HG02852 (cell line): ENCODE data around the gene PRND.
"Not testable (repeated sequence)": the region's sequence is repeated elsewhere in the genome, so short reads cannot be mapped to it uniquely, and the experiment has no call there.

Source experiments
- ATAC-seq: cut with Tn5 transposase; IDR thresholded peaks from one replicate; pipeline ENCODE4 v1.9.1; 2021; ENCODE audit warnings: mild to moderate bottlenecking, moderate library complexity; ENCODE audit not compliant: unreplicated experiment

The PRND gene, protein sequence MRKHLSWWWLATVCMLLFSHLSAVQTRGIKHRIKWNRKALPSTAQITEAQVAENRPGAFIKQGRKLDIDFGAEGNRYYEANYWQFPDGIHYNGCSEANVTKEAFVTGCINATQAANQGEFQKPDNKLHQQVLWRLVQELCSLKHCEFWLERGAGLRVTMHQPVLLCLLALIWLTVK

DNA sequence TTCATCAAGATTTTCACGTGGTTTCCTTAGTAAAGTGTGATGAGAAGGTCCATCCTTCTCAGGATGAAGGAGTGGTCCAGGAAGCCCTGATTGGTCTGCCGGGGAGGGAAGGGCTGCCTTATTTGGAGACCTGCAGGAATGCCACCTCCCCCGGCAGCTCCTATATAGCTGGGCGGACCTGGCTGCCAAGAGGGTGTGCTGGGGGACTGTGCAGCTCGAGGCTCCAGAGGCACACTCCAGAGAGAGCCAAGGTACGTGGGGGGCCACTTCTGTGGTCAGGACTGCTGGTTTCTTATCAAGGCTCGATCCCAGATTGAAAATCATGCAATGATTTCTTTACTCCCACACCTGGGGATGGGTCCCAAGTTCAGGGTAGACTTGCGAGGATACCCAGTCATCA, at the start of gene PRND:
TSS of gene PRND (plus strand) at position 191 of the 400 bp plus-strand sequence. CDS start 2,643 bp downstream, outside the sequence.
- ATAC-seq = no peak

DNA sequence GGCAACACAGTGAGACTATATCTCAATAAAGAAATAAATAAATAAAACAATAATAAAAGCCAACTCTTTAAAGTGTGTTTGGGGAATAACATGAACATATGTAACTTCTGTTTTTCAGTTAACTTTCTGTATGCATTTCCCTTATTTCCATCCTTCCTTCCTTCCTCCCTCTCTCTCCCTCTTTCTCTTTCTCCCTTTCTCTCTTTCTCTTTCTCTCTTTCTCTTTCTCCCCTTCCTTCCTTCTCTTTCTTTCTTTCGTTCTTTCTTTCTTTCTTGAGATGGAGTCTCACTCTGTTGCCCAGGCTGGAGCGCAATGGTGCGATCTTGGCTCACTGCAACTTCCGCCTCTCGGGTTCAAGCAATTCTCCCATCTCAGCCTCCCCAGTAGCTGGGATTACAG, 48.8 kb upstream of the PRND start:
- no peak for ATAC-seq

DNA sequence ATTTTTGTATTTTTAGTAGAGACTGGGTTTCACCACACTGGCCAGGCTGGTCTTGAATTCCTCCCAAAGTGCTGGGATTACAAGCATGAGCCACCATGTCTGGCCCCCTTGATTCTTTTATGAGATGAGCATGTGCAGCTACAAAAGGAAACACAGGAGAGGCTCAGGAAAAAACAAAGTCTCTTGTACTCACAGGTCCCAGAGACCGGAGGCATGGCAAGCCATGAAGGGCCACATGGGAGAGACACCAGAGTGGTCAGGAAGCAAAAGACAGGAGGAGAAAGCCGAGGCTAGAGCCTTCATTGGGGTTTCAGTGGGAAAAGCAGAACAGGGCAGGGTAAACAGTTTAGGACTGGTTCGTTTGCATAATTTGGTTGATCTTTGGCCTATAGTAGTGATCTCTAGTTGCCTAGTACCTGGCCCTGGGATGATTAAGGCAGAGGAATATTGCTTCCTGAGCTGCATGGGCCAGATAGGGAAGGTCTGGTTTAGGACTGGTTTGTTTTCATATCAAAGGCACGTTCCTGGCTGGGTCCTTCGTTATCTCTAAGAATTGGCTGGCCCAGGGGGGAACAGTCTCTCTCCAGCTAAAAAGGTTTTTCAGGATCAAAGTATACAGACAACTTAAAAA, 48.2 kb upstream of the PRND start:
- ATAC-seq = no peak

DNA sequence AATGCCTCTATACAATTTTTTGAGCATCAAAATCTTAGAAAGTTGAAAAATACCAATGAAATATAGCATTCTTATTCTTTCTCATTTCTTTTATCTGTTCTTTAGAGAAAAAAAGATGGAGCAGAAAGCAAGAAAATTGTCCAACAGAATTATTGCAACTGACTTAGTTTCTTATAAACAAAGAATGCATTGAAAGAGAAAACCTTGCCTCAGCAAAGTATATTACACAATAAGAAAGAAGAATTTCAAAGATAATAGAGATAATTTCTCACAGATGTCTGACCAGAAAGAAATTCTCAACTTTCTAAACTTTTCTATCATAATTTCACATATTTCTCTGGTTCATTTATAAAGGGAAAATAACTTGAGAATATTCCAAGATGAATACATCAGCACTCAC, 47.0 kb upstream of the PRND start:
- ATAC-seq = no peak

DNA sequence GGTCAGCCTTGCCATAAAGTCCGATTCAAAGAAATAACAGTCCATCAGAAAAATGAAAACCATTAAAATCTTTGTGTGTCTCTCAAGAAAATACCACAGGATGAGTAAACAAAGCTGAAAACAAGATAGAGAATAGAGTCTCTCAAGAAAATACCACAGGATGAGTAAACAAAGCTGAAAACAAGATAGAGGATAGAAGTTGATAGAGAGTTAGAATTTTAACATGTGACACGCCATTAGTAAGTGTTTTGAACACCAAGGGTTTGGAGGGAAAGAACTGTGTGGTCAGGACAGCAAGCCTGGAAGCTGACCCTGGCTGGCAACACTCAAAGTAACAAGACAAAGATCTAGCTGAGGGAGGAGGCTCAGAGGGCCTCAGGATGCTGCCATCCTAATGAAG, 43.9 kb upstream of the PRND start:
- no peak for ATAC-seq

DNA sequence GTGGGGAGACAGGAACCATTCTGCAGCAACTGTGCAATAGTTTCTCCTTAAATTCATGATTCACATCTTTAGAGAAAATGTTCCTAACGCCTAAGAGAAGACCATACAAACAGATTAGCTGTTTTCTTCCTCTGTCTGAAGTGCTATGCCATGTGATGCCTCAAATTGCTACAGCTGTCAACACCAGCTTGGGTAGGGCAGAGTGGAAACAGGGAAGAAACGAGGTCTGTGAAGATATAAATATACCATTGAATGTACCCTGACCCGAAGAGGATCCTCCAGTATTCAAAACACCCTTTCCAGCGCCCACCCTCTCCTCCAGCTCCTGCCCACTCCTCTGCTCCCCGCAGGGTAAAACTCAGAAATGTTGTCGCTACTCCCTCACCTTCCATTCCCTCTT, 40.3 kb upstream of the PRND start:
- no peak for ATAC-seq

DNA sequence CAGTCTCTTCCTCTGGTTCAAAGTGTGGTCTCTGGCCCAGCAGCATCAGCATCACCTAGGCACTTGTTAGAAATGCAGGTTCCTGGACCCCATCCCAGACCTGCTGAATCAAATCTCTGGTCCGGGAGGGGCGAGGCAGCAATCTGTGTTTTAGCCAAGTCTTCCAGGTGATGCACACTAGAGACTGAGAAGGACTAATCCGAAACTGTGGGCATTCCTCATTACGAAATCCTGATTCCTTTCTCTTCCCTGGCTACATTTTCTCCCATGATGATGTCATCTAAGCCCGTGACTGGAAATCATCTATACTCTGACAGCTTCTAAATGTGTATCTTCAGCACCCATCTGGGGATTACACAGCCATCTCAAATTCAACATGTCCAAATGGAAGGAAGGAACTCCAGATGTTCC, 39.7 kb upstream of the PRND start:
- no peak for ATAC-seq

DNA sequence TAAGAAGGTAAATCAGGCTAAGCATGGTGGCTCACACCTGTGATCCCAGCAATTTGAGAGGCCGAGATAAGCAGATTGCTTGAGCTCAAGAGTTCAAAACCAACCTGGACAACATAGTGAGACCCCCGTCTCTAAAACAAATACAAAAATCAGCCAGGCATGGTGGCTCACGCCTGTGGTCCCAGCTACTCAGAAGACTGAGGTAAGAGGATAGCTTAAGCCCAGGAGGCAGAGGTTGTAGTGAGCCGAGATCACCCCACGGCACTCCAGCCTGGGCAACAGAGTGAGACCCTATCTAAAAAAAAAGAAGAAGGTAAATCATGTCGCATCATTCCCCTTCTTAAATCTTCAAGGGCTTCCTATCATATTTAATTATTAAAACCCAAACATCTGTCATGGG, 39.0 kb upstream of the PRND start:
- ATAC-seq = no peak

DNA sequence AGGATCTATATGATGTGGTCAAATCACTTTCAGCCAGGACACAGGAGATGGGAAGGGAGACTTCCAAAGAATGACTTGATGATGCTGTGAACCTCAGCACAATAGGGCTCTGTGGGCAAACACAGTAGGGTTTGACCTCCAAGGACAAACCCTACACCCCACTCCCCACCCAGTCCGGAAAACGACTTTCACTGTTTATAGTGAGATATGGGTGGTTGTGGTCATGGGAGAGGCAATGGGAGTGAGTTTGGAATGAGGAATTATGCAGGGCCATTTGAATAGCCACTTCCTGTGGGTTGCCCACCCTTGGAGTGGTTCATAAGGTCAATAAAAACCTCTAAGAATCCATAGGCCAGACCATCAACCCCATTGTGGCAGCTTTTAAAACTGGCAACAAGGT, 38.4 kb upstream of the PRND start:
- ATAC-seq = no peak

DNA sequence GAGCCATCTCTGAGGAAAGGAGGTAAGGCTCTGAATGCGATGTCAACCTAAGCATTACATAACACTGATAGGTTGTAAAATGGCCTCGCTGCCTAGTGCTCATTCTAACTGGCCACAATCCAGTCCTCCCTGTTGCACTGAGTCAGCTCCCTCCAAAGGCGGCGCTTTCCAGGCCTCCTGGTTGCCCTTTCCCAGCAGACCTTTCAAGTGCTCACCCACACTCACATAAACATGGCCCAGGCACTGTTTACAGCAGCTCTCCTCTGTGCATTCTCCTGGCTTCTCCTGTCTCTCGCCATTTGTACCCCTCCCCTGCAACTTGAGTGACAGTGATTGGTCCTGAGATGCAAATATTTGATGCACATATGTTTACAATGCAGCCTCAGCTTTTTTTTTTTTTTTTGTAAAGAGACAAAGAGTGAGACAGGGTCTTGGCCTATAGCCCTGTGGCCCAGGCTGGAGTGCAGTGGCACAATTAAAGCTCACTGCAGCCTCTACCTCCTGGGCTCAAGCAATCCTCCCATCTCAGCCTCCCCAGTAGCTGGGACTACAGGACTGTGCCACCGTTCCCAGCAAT, 36.8 kb upstream of the PRND start:
- ATAC-seq = no peak

DNA sequence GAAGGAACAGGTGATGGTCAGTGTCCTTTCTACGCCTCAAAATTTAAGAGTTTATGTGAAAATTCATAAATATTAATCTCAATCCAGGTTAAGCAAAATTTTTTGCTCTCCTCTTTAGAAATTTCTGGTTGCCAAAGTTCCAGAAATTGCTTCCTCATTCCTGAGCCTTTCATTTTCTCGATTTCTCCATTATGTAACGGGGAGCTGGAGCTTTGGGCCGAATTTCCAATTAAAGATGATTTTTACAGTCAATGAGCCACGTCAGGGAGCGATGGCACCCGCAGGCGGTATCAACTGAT, 35.8 kb upstream of the PRND start:
- no peak for ATAC-seq

DNA sequence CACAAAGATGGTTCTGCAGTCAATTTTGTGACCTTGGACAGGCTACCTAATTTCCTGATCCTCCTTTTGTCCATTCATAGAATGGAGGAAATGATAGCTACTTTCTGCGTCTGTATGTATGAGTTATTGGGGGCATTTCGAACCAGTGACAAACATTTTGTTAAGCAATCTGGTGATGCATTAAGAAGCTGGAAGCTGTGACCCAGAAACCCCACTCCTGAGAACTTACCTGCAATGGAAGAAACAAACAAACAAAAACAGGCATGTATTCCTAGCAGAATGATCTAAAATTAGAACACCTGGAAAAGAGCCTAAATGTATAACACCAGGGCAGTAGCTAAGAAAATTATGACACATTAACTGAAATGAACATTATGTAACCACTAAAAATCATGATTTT, 33.4 kb upstream of the PRND start:
- no peak for ATAC-seq

DNA sequence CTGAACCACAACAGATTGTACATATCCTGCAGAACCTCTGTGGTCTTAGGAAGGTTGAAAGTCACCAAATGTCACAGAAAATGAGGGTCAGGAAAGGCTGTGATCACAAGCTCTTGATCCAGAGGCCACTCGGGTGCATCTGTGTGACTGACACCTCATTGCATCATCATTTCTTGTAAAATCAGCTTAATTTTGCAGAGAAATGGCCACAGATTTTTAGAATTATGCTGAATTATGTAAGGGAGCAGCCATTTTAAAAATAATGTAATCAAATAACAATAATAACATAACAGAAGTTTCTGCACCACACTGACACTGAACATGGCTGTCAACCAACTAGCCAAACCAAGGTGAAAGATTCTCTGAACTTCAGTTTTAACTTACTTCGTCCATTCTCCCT, 32.5 kb upstream of the PRND start:
- no peak for ATAC-seq

DNA sequence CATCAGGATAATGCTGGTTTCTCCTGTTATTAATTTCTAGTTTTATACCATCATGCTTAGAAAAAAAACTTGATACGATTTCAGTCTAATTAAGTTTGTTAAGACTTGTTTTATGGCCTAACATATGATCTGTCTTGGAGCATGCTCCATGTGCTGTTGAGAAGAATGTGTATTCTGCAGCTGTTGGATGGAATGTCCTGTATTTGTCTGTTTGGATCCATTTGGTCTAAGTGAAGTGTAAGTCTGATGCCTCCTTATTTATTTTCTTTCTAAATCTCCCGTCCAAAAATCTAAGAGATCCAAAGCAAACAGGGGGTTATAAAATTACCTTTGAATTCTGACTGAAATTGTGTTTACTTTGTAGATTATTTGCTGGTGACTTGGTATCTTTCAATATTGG, 30.0 kb upstream of the PRND start:
- no peak for ATAC-seq

DNA sequence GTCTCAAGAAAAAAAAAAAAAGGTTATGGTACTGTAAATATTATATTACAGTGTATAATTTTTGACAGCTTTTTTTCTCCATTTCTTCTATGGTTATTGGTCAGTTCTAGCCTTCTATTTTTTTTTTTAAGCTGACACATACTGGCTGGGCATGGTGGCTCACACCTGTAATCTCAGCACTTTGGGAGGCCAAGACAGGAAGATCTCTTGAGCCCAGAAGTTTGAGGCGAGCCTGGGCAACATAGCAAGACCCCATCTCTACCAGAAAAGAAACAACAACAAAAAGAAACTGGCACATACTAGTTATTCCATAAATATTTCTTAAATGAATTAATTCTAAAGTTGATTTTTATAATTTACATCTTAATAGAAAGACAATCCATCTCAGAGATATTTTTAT, 27.6 kb upstream of the PRND start:
- no peak for ATAC-seq

DNA sequence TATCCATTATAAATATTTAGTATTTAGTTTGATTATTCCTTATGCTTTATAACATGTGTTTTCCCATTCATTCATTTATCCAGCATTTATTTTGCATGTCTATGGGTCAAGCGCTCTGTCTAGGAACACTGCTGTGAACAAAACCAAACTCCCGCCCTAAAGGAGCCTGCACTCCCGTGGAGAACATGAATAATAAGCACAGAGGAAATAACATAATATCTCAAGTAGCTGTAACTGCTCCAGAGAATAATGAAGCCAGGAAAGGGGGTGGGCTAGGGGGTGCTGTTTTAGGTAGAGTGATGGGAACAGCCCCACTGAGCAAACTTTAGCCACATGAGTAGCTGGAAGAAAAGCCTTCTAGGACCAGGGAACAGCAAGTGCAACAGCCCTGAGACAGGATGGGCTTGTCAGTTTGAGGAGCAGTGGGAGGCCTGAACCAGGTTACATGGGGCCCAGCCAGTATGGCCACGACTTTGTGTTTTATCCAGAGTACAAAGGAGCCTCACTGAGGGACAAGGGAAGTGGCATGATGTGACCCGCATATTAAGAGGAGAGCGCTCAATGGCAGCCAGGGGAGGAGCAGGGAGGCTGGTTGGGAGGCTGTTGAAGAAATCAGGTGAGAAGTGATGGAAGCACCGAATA, 24.4 kb upstream of the PRND start:
- no peak for ATAC-seq

DNA sequence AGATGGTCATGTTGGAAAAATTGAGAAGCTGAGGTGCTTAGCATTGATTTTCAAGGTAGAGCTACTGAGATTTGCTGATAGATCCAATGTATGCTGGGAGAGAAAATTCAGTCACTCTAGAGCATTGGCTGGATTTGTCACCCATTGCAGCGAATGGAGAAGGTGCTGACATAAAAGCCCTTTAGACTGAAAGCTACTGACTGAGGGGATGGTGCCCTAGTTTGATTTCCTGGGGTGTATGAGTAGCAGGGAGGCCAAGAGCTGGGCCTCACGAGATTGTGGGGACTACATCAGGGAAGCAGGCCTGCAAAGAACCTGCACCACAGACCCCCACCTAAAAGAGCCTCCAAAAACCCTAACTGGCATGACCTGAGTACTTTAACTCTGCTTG, 23.9 kb upstream of the PRND start:
- no peak for ATAC-seq

DNA sequence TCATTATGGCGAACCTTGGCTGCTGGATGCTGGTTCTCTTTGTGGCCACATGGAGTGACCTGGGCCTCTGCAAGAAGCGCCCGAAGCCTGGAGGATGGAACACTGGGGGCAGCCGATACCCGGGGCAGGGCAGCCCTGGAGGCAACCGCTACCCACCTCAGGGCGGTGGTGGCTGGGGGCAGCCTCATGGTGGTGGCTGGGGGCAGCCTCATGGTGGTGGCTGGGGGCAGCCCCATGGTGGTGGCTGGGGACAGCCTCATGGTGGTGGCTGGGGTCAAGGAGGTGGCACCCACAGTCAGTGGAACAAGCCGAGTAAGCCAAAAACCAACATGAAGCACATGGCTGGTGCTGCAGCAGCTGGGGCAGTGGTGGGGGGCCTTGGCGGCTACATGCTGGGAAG, 22.5 kb upstream of the PRND start:
- no peak for ATAC-seq

DNA sequence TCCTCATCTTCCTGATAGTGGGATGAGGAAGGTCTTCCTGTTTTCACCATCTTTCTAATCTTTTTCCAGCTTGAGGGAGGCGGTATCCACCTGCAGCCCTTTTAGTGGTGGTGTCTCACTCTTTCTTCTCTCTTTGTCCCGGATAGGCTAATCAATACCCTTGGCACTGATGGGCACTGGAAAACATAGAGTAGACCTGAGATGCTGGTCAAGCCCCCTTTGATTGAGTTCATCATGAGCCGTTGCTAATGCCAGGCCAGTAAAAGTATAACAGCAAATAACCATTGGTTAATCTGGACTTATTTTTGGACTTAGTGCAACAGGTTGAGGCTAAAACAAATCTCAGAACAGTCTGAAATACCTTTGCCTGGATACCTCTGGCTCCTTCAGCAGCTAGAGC, 21.8 kb upstream of the PRND start:
- ATAC-seq = no peak

DNA sequence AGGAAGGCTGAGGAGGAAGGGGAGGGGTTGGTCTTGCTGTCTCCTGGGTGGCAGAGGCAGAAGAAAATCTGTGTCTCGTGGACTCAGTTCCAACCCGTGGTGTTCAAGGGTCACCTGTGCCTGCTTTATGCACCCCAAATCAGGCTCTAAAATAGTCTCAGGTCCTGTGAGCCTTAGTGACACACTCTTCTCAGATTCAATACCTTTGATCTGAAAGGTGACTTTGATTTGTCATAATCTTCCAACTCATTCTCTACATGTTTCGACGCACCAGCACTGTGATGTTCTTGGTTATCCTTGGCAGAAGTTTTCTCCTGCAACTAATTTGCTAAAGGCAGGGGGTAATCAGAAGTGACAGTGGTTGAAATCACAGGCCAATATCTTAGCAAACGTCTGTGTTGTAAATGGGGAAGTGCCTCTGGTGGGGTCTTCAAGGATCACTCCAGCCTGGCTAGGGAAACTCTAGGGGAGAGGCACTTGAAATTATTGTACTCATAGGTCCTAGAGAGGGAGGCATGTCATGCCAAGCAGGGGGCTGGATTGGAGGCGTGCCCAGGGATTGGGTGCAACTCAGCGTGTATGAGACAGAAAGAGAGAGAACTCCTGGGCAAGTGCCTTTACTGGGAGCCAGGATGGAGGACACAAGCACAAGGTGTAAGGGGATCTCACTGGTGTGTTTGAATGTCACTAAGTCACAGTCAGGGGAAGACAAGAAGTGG, 19.0 kb upstream of the PRND start:
- ATAC-seq = no peak

DNA sequence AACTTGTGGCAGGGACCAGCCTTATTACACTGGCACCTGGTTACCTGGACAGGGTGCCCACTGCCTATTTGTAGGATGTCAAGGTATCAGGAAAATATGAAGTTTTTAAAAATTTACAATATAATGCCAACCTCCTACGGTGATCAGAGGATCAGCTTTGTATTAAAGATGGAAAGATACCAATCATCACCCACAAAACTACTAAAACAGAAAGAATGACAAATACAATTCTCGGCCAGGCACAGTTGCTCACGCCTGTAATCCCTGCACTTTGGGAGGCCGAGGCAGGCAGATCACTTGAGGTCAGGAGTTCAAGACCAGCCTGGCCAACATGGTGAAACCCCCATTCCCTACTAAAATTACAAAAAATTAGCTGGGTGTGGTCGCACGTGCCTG, 18.4 kb upstream of the PRND start:
- no peak for ATAC-seq

DNA sequence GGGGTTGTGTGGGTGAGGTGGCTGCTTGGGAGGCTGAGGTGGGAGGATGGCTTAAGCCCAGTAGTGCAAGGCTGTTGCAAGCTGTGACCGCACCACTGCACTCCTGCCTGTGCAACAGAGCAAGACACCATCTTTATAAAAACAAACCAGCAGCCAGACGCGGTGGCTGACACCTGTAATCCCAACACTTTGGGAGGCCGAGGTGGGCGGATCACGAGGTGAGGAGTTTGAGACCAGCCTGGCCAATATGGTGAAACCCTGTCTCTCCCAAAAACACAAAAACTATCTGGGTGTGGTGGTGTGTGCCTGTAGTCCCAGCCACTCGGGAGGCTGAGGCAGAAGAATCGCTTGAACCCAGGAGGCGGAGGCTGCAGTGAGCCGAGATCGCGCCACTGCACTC, 14.8 kb upstream of the PRND start:
- not testable (repeated sequence) for ATAC-seq
